Endothelial cell of umbilical vein (primary cell): Measurements from ENCODE around the gene C13orf46. TPM values are rescaled to one million over a fixed set of nuclear protein-coding genes. Genes with fewer than 3 reads are reported as not detected.

Experiments used
- BruUV-seq: library from RNA; stranded (reverse); fragments of 400-500 nt; replicated peaks from 2 replicates; lab custom pipeline; 2021; lab: Mats Ljungman, UMichigan
- CTCF ChIA-PET: fragments of 300-600, 350-600 bp; sonication (Branson Sonifier 250); formaldehyde crosslinking; loops from one replicate; lab custom pipeline; 2021; ENCODE audit warnings: antibody characterized with exemption, inconsistent platforms; lab: Charles Lee
- POLR2A ChIA-PET: fragments of 300-600, 350-600 bp; sonication (Branson Sonifier 250); formaldehyde crosslinking; loops from one replicate; lab custom pipeline; 2021; ENCODE audit warnings: antibody characterized with exemption, inconsistent platforms; lab: Charles Lee
- DNase-seq: peaks from one replicate; pipeline ENCODE4 v3.0.0-alpha.2; 2011; ENCODE audit warnings: low read depth, low spot score
- FAIRE-seq: peaks from 2 replicates; lab custom pipeline; 2011; peaks lifted over from hg19 to GRCh38; lab: Jason Lieb, UNC
- H2AFZ ChIP-seq: 2 replicates; pipeline ENCODE4 v1.6.0; 2012; ENCODE audit warnings: low read depth, low read length, control low read depth, inconsistent platforms
- H3K27ac ChIP-seq: 2 replicates; pipeline ENCODE4 v1.5.1; 2011; ENCODE audit warnings: low read depth, mild to moderate bottlenecking, control low read depth, low read length, moderate library complexity; ENCODE audit not compliant: insufficient read depth
- H3K27me3 ChIP-seq, 2 experiments: 2 replicates each; pipeline versions ENCODE4 v1.6.0 to v1.6.1; 2011; ENCODE audit warnings: low read length in 2 of 2, mixed read lengths in 1 of 2; ENCODE audit not compliant: control insufficient read depth in 2 of 2, insufficient read depth in 2 of 2
- H3K36me3 ChIP-seq, 2 experiments: 2 replicates in 1 of 2; 3 replicates in 1 of 2; pipeline ENCODE4 v1.5.1; 2011; ENCODE audit warnings: low read length in 2 of 2, mild to moderate bottlenecking in 1 of 2, moderate library complexity in 1 of 2; ENCODE audit not compliant: control insufficient read depth in 2 of 2, insufficient read depth in 2 of 2; ENCODE audit errors: extremely low read depth in 1 of 2
- H3K4me1 ChIP-seq: 3 replicates; pipeline ENCODE4 v1.5.1; 2011; ENCODE audit warnings: mild to moderate bottlenecking, low read length; ENCODE audit not compliant: control insufficient read depth, insufficient read depth; ENCODE audit errors: extremely low read depth
- H3K4me2 ChIP-seq: 2 replicates; pipeline ENCODE4 v1.6.1; 2011; ENCODE audit warnings: low read length, control low read depth, mixed read lengths; ENCODE audit not compliant: insufficient read depth
- H3K4me3 ChIP-seq, 3 experiments: fragments of 200-600 bp in 1 of 3; sonication (generic), shearing (Covaris generic) in 1 of 3; replicated peaks in 1 of 3; 2 replicates each; pipeline ENCODE4 v1.5.1; 2011 to 2016; ENCODE audit warnings: control low read depth in 3 of 3, low read length in 3 of 3, mild to moderate bottlenecking in 2 of 3, inconsistent platforms in 1 of 3, low read depth in 1 of 3, moderate library complexity in 1 of 3; ENCODE audit not compliant: insufficient read depth in 1 of 3
- H3K79me2 ChIP-seq: 2 replicates; pipeline ENCODE4 v1.6.0; 2012; ENCODE audit warnings: low read length, inconsistent platforms; ENCODE audit not compliant: control insufficient read depth, insufficient read depth
- H3K9ac ChIP-seq: replicated peaks from 2 replicates; pipeline ENCODE3; 2011; ENCODE audit warnings: low read length, control low read depth; ENCODE audit not compliant: insufficient read depth; ENCODE audit errors: extremely low read depth
- H3K9me1 ChIP-seq: replicated peaks from 3 replicates; pipeline ENCODE4 v1.6.0; 2011; ENCODE audit warnings: mild to moderate bottlenecking, low read length; ENCODE audit not compliant: control insufficient read depth, insufficient read depth; ENCODE audit errors: extremely low read depth
- H3K9me3 ChIP-seq: replicated peaks from 2 replicates; pipeline ENCODE4 v1.5.1; 2012; ENCODE audit warnings: low read length, inconsistent platforms; ENCODE audit not compliant: control insufficient read depth, insufficient read depth
- H4K20me1 ChIP-seq: replicated peaks from 2 replicates; pipeline ENCODE3; 2011; ENCODE audit warnings: mild to moderate bottlenecking, low read length; ENCODE audit not compliant: control insufficient read depth, insufficient read depth; ENCODE audit errors: extremely low read depth
- CTCF ChIP-seq, 2 donors: IDR thresholded peaks; 1 replicate in 1 of 2; 2 replicates in 1 of 2; pipeline ENCODE4 v1.5.1; 2011; ENCODE audit warnings: low read length in 2 of 2, mild to moderate bottlenecking in 2 of 2, moderate library complexity in 2 of 2, control low read depth in 1 of 2, inconsistent platforms in 1 of 2, low read depth in 1 of 2; ENCODE audit not compliant: insufficient read depth in 1 of 2; ENCODE audit errors: extremely low read depth in 1 of 2
- EZH2 ChIP-seq: IDR thresholded peaks from 2 replicates; pipeline ENCODE4 v1.6.1; 2012; ENCODE audit warnings: borderline replicate concordance, low read depth, mild to moderate bottlenecking, moderate library complexity, low read length, inconsistent platforms; ENCODE audit not compliant: severe bottlenecking
- FOS ChIP-seq: IDR thresholded peaks from 2 replicates; pipeline ENCODE4 v1.6.1; 2011; ENCODE audit warnings: mild to moderate bottlenecking, low read length, moderate library complexity, borderline replicate concordance; ENCODE audit not compliant: insufficient read depth
- GATA2 ChIP-seq: IDR thresholded peaks from 2 replicates; pipeline ENCODE4 v1.7.0; 2011; ENCODE audit warnings: low read depth, mild to moderate bottlenecking, moderate library complexity, mixed read lengths, low read length; ENCODE audit not compliant: insufficient read length, insufficient read depth
- JUN ChIP-seq: IDR thresholded peaks from 2 replicates; pipeline ENCODE4 v1.6.1; 2011; ENCODE audit warnings: borderline replicate concordance, low read depth; ENCODE audit not compliant: insufficient read length, insufficient read depth
- MAX ChIP-seq: IDR thresholded peaks from 2 replicates; pipeline ENCODE4 v1.6.1; 2011; ENCODE audit not compliant: insufficient read depth, insufficient read length
- MYC ChIP-seq: IDR thresholded peaks from one replicate; pipeline ENCODE4 v1.6.1; 2011; ENCODE audit warnings: mild to moderate bottlenecking, low read depth, low read length
- POLR2A ChIP-seq: IDR thresholded peaks from 2 replicates; pipeline ENCODE4 v1.6.1; 2012; ENCODE audit warnings: low read depth, mild to moderate bottlenecking, control low read depth, low read length
- POLR2AphosphoS5 ChIP-seq: IDR thresholded peaks from 2 replicates; pipeline ENCODE4 v1.6.1; 2012; ENCODE audit warnings: low read depth, mild to moderate bottlenecking, control low read depth, low read length, moderate library complexity; ENCODE audit not compliant: insufficient read depth
- dilution Hi-C: fragments of 300-500 bp; cut with MboI; formaldehyde crosslinking; loops from one replicate; pipeline ENCODE4 v1.15.0; 2019; ENCODE audit warnings: low sequenced_read_pairs; ENCODE audit not compliant: extremely low pct_ligation_motif_present
- intact Hi-C: fragments of 100-400 bp; cut with micrococcal nuclease; formaldehyde crosslinking; loops from one replicate; pipeline ENCODE4 v1.10.0; 2022
- polyA plus RNA-seq, 4 experiments: library from polyadenylated mRNA; depleted of rRNA in 3 of 4; stranded (reverse) in 3 of 4; unstranded in 1 of 4; fragments of >200 nt; gene quantifications; 2 replicates each; pipeline versions ENCODE4 v1.2.1 to v1.2.3, GENCODE V29; 2011 to 2012; ENCODE audit warnings: missing spikeins in 1 of 4
- total RNA-seq: library from RNA; stranded (reverse); gene quantifications from 2 replicates; pipeline ENCODE4 v1.2.3, GENCODE V29; 2021

C13orf46 gene
- total and polyA plus RNA-seq, 2 donors (not counting 3 experiments of a cell fraction or from before 2014, with no cell fraction given) = 1.3 to 1.7 TPM

GRCh38 chr13:113962975-113963374 is 10.9 kb downstream of the C13orf46 start:
- Histone ChIP-seq H3K9me3 (no peaks in the 10 kb centered on the region), H3K4me1 (no peaks in the 10 kb centered on the region), H3K27me3 (no peaks in the 10 kb centered on the region), H4K20me1 (no peaks in the 10 kb centered on the region), H3K9ac (no peak overlapping the region), H3K79me2 (no peaks in the 10 kb centered on the region), H3K4me2 (no peak overlapping the region), H2AFZ (no peak overlapping the region), H3K27ac (no peak overlapping the region), H3K9me1 (no peaks in the 10 kb centered on the region), H3K4me3 (no peak overlapping the region), H3K36me3 (peaks cover 0 to under 1% of the 10 kb centered on the region in 2 experiments)
- TF ChIP-seq CTCF (IDR thresholded peaks at IDR 0.05; ENCODE audit: extremely low read depth in 1 of 2, insufficient read depth in 1 of 2, low read depth in 1 of 2, low read length in 2 of 2) = no peak
- no peak for TF ChIP-seq MYC
- TF ChIP-seq GATA2 = no peak
- no peak for TF ChIP-seq MAX
- BruUV-seq = no TSS peak
- dilution Hi-C loops (no loop called here), intact Hi-C loops (no loop called here)
- FAIRE-seq = no peak
- CTCF ChIA-PET = no interaction called here
- no peak for DNase-seq
- POLR2A ChIA-PET = no interaction called here

GRCh38 chr13:113962386-113962785 is 11.5 kb downstream of the C13orf46 start:
- dilution Hi-C loops (no loop called here), intact Hi-C loops (no loop called here)
- FAIRE-seq = no peak
- no peak for TF ChIP-seq POLR2AphosphoS5
- TF ChIP-seq EZH2 = no peak
- TF ChIP-seq JUN = no peak
- TF ChIP-seq GATA2 = no peak
- no peak for TF ChIP-seq FOS
- no peak for TF ChIP-seq POLR2A
- Histone ChIP-seq H3K79me2 (no peaks in the 10 kb centered on the region), H3K9ac (no peak overlapping the region), H3K9me3 (no peaks in the 10 kb centered on the region), H3K4me3 (no peak overlapping the region), H4K20me1 (no peaks in the 10 kb centered on the region), H2AFZ (no peak overlapping the region), H3K27me3 (no peaks in the 10 kb centered on the region), H3K4me2 (no peak overlapping the region), H3K27ac (no peak overlapping the region), H3K9me1 (no peaks in the 10 kb centered on the region), H3K36me3 (no peaks in the 10 kb centered on the region), H3K4me1 (no peaks in the 10 kb centered on the region)
- POLR2A ChIA-PET = no interaction called here
- no TSS peak for BruUV-seq
- no peak for DNase-seq
- CTCF ChIA-PET = no interaction called here
